ENCODE results near the gene APH1A. TPM values are rescaled to one million over a fixed set of nuclear protein-coding genes. Genes with fewer than 3 reads are reported as not detected.

The APH1A gene
- total RNA-seq, 1 experiment from 2014 or later: 109 TPM

DNA sequence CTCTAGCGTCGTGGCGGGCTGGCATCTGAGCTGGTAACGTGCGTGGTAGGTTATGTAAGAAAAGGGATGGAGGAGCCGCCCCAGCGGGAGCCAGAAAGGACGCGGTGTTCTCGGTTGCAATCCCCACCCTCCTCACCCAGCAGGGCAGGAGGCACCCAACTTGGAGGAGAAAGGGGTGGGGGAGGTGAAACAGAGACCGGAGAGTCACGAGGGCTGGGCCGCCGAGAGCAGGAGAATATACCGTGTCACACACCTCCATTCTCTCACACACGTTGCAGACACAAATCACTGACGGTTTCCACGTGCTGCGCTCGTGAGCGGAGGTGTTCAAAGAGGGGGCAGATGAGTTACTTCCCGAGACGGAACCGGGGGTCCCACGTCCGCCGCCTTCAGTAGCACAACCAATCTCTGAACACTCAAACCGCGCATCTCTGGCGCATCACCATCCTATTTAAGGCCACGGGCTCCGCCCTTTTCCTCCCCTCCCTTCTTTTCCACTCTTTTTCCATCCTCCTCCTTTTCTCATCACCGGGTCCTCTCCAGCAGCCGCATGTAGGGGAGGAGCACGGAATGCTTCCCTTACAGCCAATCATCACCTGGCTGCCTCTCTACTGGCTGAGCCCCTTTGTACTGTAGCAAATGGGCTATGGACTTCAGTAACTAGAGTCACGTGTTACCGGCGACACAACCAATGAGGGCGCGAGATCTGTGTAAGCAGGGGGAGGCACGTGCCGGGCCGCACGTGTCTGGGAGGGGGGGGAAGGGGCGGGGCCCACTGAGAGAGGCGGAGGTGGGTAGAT lies 13.1 kb upstream of the APH1A start, which contains the start of gene CIART:
TSS of gene CIART (plus strand) at position 797 of the 800 bp plus-strand sequence. CDS start 714 bp downstream, outside the sequence.
- no peaks in the 10 kb centered on the region for H4K20me1 ChIP-seq (ENCODE audit: insufficient read depth)
- POLR2A ChIA-PET: no interaction called here
- no peak within 1 kb of the TSS for H3K4me2 ChIP-seq (ENCODE audit: low read length)
- ATAC-seq (peak; percentile 67; the same call in 1 of the 2 replicates), DNase-seq (ENCODE audit: low read depth, low spot score) (no peak)
- H3K27me3 ChIP-seq (ENCODE audit: insufficient read depth, low read length): peaks cover 6% of the 10 kb centered on the region; the same call in 1 of the 2 replicates
- H3K27ac ChIP-seq (ENCODE audit: low read depth, low read length): no peak within 1 kb of the TSS
- no peaks in the 10 kb centered on the region for H3K4me1 ChIP-seq (ENCODE audit: control insufficient read depth in 1 of 2, insufficient read depth in 2 of 2, low read length in 2 of 2)
- TF ChIP-seq SP1 (IDR thresholded peaks at IDR 0.05; ENCODE audit: low read depth) (no peak), CEBPB (IDR thresholded peaks at IDR 0.05; ENCODE audit: low read depth) (no peak), EGR1 (IDR thresholded peaks at IDR 0.05; ENCODE audit: low read depth) (no peak), TCF7L2 (IDR thresholded peaks at IDR 0.05; ENCODE audit: borderline replicate concordance, extremely low read depth, insufficient read depth, insufficient read length) (no peak), ELF1 (IDR thresholded peaks at IDR 0.05; ENCODE audit: borderline replicate concordance, low read depth) (no peak), ZFX (IDR thresholded peaks at IDR 0.05) (no peak), EZH2 (IDR thresholded peaks at IDR 0.05) (no peak), SIN3A (IDR thresholded peaks at IDR 0.05; ENCODE audit: low read depth) (no peak), SRF (IDR thresholded peaks at IDR 0.05; ENCODE audit: low read depth) (no peak), CBX3 (IDR thresholded peaks at IDR 0.05; ENCODE audit: low read depth) (no peak), EZH2phosphoT487 (IDR thresholded peaks at IDR 0.05; ENCODE audit: borderline replicate concordance) (no peak), RAD21 (IDR thresholded peaks at IDR 0.05; ENCODE audit: low read depth) (no peak), POLR2AphosphoS5 (IDR thresholded peaks at IDR 0.05; ENCODE audit: low read depth, low read length) (no peak)
- TF ChIP-seq, protein P1, sequence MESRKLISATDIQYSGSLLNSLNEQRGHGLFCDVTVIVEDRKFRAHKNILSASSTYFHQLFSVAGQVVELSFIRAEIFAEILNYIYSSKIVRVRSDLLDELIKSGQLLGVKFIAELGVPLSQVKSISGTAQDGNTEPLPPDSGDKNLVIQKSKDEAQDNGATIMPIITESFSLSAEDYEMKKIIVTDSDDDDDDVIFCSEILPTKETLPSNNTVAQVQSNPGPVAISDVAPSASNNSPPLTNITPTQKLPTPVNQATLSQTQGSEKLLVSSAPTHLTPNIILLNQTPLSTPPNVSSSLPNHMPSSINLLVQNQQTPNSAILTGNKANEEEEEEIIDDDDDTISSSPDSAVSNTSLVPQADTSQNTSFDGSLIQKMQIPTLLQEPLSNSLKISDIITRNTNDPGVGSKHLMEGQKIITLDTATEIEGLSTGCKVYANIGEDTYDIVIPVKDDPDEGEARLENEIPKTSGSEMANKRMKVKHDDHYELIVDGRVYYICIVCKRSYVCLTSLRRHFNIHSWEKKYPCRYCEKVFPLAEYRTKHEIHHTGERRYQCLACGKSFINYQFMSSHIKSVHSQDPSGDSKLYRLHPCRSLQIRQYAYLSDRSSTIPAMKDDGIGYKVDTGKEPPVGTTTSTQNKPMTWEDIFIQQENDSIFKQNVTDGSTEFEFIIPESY (IDR thresholded peaks at IDR 0.05; ENCODE audit: extremely low read depth, insufficient replicate concordance, low read length): no peak
- TF ChIP-seq, protein P2, sequence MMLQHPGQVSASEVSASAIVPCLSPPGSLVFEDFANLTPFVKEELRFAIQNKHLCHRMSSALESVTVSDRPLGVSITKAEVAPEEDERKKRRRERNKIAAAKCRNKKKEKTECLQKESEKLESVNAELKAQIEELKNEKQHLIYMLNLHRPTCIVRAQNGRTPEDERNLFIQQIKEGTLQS (IDR thresholded peaks at IDR 0.05): no peak
- TF ChIP-seq, protein P3, sequence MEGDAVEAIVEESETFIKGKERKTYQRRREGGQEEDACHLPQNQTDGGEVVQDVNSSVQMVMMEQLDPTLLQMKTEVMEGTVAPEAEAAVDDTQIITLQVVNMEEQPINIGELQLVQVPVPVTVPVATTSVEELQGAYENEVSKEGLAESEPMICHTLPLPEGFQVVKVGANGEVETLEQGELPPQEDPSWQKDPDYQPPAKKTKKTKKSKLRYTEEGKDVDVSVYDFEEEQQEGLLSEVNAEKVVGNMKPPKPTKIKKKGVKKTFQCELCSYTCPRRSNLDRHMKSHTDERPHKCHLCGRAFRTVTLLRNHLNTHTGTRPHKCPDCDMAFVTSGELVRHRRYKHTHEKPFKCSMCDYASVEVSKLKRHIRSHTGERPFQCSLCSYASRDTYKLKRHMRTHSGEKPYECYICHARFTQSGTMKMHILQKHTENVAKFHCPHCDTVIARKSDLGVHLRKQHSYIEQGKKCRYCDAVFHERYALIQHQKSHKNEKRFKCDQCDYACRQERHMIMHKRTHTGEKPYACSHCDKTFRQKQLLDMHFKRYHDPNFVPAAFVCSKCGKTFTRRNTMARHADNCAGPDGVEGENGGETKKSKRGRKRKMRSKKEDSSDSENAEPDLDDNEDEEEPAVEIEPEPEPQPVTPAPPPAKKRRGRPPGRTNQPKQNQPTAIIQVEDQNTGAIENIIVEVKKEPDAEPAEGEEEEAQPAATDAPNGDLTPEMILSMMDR (IDR thresholded peaks at IDR 0.05 in 2 of 3, conservative IDR thresholded peaks at IDR 0.05 in 1 of 3; ENCODE audit: borderline replicate concordance in 1 of 3, insufficient read depth in 1 of 3, low read depth in 2 of 3, low read length in 2 of 3): no peak
- TF ChIP-seq, protein P4, sequence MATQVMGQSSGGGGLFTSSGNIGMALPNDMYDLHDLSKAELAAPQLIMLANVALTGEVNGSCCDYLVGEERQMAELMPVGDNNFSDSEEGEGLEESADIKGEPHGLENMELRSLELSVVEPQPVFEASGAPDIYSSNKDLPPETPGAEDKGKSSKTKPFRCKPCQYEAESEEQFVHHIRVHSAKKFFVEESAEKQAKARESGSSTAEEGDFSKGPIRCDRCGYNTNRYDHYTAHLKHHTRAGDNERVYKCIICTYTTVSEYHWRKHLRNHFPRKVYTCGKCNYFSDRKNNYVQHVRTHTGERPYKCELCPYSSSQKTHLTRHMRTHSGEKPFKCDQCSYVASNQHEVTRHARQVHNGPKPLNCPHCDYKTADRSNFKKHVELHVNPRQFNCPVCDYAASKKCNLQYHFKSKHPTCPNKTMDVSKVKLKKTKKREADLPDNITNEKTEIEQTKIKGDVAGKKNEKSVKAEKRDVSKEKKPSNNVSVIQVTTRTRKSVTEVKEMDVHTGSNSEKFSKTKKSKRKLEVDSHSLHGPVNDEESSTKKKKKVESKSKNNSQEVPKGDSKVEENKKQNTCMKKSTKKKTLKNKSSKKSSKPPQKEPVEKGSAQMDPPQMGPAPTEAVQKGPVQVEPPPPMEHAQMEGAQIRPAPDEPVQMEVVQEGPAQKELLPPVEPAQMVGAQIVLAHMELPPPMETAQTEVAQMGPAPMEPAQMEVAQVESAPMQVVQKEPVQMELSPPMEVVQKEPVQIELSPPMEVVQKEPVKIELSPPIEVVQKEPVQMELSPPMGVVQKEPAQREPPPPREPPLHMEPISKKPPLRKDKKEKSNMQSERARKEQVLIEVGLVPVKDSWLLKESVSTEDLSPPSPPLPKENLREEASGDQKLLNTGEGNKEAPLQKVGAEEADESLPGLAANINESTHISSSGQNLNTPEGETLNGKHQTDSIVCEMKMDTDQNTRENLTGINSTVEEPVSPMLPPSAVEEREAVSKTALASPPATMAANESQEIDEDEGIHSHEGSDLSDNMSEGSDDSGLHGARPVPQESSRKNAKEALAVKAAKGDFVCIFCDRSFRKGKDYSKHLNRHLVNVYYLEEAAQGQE (IDR thresholded peaks at IDR 0.05; ENCODE audit: low read depth): no peak
- no peak within 1 kb of the TSS for H3K4me3 ChIP-seq (replicated peaks in 1 of 2; ENCODE audit: low read depth in 1 of 2, low read length in 2 of 2)
- RAD21 ChIA-PET (ENCODE audit: low non-redundant PET in 1 of 2, low total read pairs in 2 of 2, uncharacterized antibody in 2 of 2, unreplicated experiment in 2 of 2): interaction anchor here in 1 of 2 experiments (1.3 kb wide), 1 partner anchor 26 kb away, joined by 6 read pairs; no protein-coding TSS in a partner anchor
- BruUV-seq (replicated peaks): no TSS peak
- H2AFZ ChIP-seq (ENCODE audit: low read depth, low read length, poor library complexity, severe bottlenecking): no peak within 1 kb of the TSS
- H3K79me2 ChIP-seq (ENCODE audit: insufficient read depth, low read length): no peaks in the 10 kb centered on the region
- CTCF ChIA-PET: interaction anchor here (0.6 to 2.1 kb wide), 6 partner anchors 9 to 95 kb away, joined by 3 to 18 read pairs (median 3); partner anchors contain the start of gene C1orf54
- H3K9me2 ChIP-seq (ENCODE audit: insufficient read depth): no peaks in the 10 kb centered on the region
- no peaks in the 10 kb centered on the region for H3K36me3 ChIP-seq (ENCODE audit: control insufficient read depth in 1 of 2, insufficient read depth in 2 of 2, low read length in 2 of 2)
- H3K9ac ChIP-seq (ENCODE audit: low read length): no peak within 1 kb of the TSS
- no peaks in the 10 kb centered on the region for H3K9me3 ChIP-seq (ENCODE audit: control insufficient read depth in 1 of 2, insufficient read depth in 1 of 2, low read depth in 1 of 2, low read length in 2 of 2)
- intact Hi-C loops (cut with micrococcal nuclease): loop anchor here (1.0 kb wide), 1 partner anchor 26 kb away; no protein-coding TSS in a partner anchor
